GM12878 (cell line): ENCODE results near the gene F13A1. TPM values are rescaled to one million over a fixed set of nuclear protein-coding genes. Genes with fewer than 3 reads are reported as not detected.

Source experiments
- ATAC-seq: fragments of 200-7000 bp; cut with Tn5 transposase; 3 replicates; pipeline ENCODE4 v1.9.1; 2020; ENCODE audit warnings: mild to moderate bottlenecking, moderate library complexity
- BruUV-seq: library from RNA; stranded (reverse); fragments of 400-500 nt; replicated peaks from 2 replicates; lab custom pipeline; 2021; lab: Mats Ljungman, UMichigan
- CTCF ChIA-PET: fragments of 300-600 bp; sonication (Branson Sonifier 250); formaldehyde crosslinking; extraction: SDS; loops from one replicate; lab custom pipeline; 2021; ENCODE audit warnings: inconsistent platforms; lab: Yijun Ruan, JAX
- POLR2A ChIA-PET: fragments of 350-600 bp; formaldehyde crosslinking; extraction: SDS; loops from one replicate; lab custom pipeline; 2021; ENCODE audit warnings: inconsistent platforms; lab: Charles Lee
- RAD21 ChIA-PET: fragments of 300-600 bp; sonication (Branson Sonifier 250); formaldehyde crosslinking; loops from one replicate; lab custom pipeline; 2023; ENCODE audit warnings: antibody characterized with exemption; ENCODE audit not compliant: unreplicated experiment; lab: Charles Lee
- SMC1A ChIA-PET: fragments of 300-600 bp; sonication (Branson Sonifier 250); formaldehyde crosslinking; loops from one replicate; lab custom pipeline; 2023; ENCODE audit not compliant: unreplicated experiment, uncharacterized antibody; lab: Charles Lee
- DNase-seq: peaks from one replicate; pipeline ENCODE4 v3.0.0-alpha.2; 2011; ENCODE audit warnings: low read depth, low spot score
- FAIRE-seq: peaks from 3 replicates; lab custom pipeline; 2011; peaks lifted over from hg19 to GRCh38; lab: Jason Lieb, UNC
- H2AFZ ChIP-seq: 2 replicates; pipeline ENCODE4 v1.6.0; 2011; ENCODE audit warnings: low read depth, low read length, control low read depth; ENCODE audit not compliant: control insufficient read depth
- H3K27ac ChIP-seq: 2 replicates; pipeline ENCODE4 v1.5.1; 2011; ENCODE audit warnings: control low read depth; ENCODE audit not compliant: control insufficient read depth, insufficient read depth
- H3K27me3 ChIP-seq, 2 experiments: replicated peaks in 1 of 2; 2 replicates each; pipeline versions ENCODE4 v1.6.0 to v1.6.1; 2011; ENCODE audit warnings: low read length in 1 of 2; ENCODE audit not compliant: control insufficient read depth in 2 of 2, insufficient read depth in 2 of 2
- H3K36me3 ChIP-seq, 2 experiments: 2 replicates each; pipeline ENCODE4 v1.5.1; 2011; ENCODE audit warnings: low read length in 1 of 2; ENCODE audit not compliant: control insufficient read depth in 2 of 2, insufficient read depth in 2 of 2
- H3K4me1 ChIP-seq: 2 replicates; pipeline ENCODE4 v1.6.1; 2011; ENCODE audit warnings: mild to moderate bottlenecking, low read length, moderate library complexity, mixed read lengths; ENCODE audit not compliant: control insufficient read depth, insufficient read depth
- H3K4me2 ChIP-seq: 2 replicates; pipeline ENCODE4 v1.6.0; 2011; ENCODE audit warnings: control low read depth; ENCODE audit not compliant: control insufficient read depth, insufficient read depth
- H3K4me3 ChIP-seq: fragments of 200-600 bp; sonication (generic); 2 replicates; pipeline ENCODE4 v1.5.1; 2016
- H3K79me2 ChIP-seq: 2 replicates; pipeline ENCODE4 v1.6.0; 2011; ENCODE audit warnings: low read length; ENCODE audit not compliant: control insufficient read depth, insufficient read depth
- H3K9ac ChIP-seq: 2 replicates; pipeline ENCODE4 v1.8.0; 2011; ENCODE audit warnings: low read length, control low read depth, mixed read lengths; ENCODE audit not compliant: control insufficient read depth, insufficient read depth
- H3K9me3 ChIP-seq: replicated peaks from 3 replicates; pipeline ENCODE4 v1.5.1; 2011; ENCODE audit warnings: mild to moderate bottlenecking, low read length; ENCODE audit not compliant: control insufficient read depth, insufficient read depth
- H4K20me1 ChIP-seq: 2 replicates; pipeline ENCODE4 v1.6.0; 2011; ENCODE audit not compliant: control insufficient read depth, insufficient read depth
- CBX3 ChIP-seq: fragments of 200-600 bp; sonication (generic); IDR thresholded peaks from 2 replicates; pipeline ENCODE4 v1.6.1; 2016; ENCODE audit warnings: low read depth, borderline replicate concordance
- CHD4 ChIP-seq: fragments of 200-600 bp; sonication (generic); IDR thresholded peaks from 2 replicates; pipeline ENCODE4 v1.6.1; 2016; ENCODE audit warnings: mild to moderate bottlenecking
- EGR1 ChIP-seq, 2 experiments: IDR thresholded peaks; 1 replicate in 1 of 2; 2 replicates in 1 of 2; pipeline ENCODE4 v1.6.1; 2011 to 2012; ENCODE audit warnings: low read depth in 2 of 2, low read length in 2 of 2, borderline replicate concordance in 1 of 2, mild to moderate bottlenecking in 1 of 2, moderate library complexity in 1 of 2
- IRF4 ChIP-seq: IDR thresholded peaks from 2 replicates; pipeline ENCODE4 v1.6.1; 2011; ENCODE audit warnings: low read depth, low read length
- KLF5 ChIP-seq: fragments of 450-650 bp; IDR thresholded peaks from 2 replicates; pipeline ENCODE4 v1.6.1; 2014; ENCODE audit warnings: mild to moderate bottlenecking; ENCODE audit not compliant: partially characterized antibody
- LARP7 ChIP-seq: fragments of 450-650 bp; IDR thresholded peaks from 2 replicates; pipeline ENCODE4 v1.6.1; 2017; ENCODE audit warnings: mild to moderate bottlenecking
- MEF2B ChIP-seq: fragments of 450-650 bp; IDR thresholded peaks from 2 replicates; pipeline ENCODE4 v1.6.1; 2018; ENCODE audit warnings: mild to moderate bottlenecking, moderate library complexity; ENCODE audit not compliant: partially characterized antibody, poor library complexity, severe bottlenecking
- POLR2AphosphoS2 ChIP-seq: IDR thresholded peaks from 2 replicates; pipeline ENCODE4 v1.6.1; 2011; ENCODE audit warnings: low read depth, mild to moderate bottlenecking, low read length, improper control_type of control experiment, moderate library complexity
- SIN3A ChIP-seq: IDR thresholded peaks from 2 replicates; pipeline ENCODE4 v1.6.1; 2012; ENCODE audit warnings: low read depth, low read length, improper control_type of control experiment
- SRF ChIP-seq, 2 experiments: IDR thresholded peaks; 2 replicates each; pipeline ENCODE4 v1.6.1; 2011; ENCODE audit warnings: low read depth in 2 of 2, low read length in 2 of 2, mild to moderate bottlenecking in 1 of 2, moderate library complexity in 1 of 2
- STAT3 ChIP-seq: IDR thresholded peaks from 2 replicates; pipeline ENCODE4 v1.6.1; 2011; ENCODE audit warnings: low read depth, low read length, improper control_type of control experiment
- SUZ12 ChIP-seq: fragments of 200-600 bp; sonication (generic); IDR thresholded peaks from one replicate; pipeline ENCODE4 v1.6.1; 2018; ENCODE audit warnings: antibody characterized with exemption, mild to moderate bottlenecking; ENCODE audit not compliant: unreplicated experiment
- TCF12 ChIP-seq: IDR thresholded peaks from 2 replicates; pipeline ENCODE4 v1.6.1; 2011; ENCODE audit warnings: low read depth, mild to moderate bottlenecking, low read length
- ZNF274 ChIP-seq: IDR thresholded peaks from one replicate; pipeline ENCODE4 v1.8.0; 2011; ENCODE audit not compliant: insufficient read length, insufficient read depth
- WGBS: methylation state at CpG from one replicate; pipeline ENCODE4 v1.1.6; 2016; ENCODE audit warnings: low lambda C conversion rate; ENCODE audit not compliant: insufficient replicate concordance, insufficient coverage; ENCODE audit errors: missing lambda C conversion rate; 5-methylcytosine and 5-hydroxymethylcytosine counted together
- in situ Hi-C: fragments of 300-500 bp; cut with MboI; formaldehyde crosslinking; loops from 9 replicates; pipeline ENCODE4 v1.14.3; 2018; ENCODE audit warnings: mixed read lengths
- intact Hi-C: fragments of 100-400 bp; cut with micrococcal nuclease; formaldehyde crosslinking; loops from one replicate; pipeline ENCODE4 v1.14.2; 2022; ENCODE audit not compliant: unreplicated experiment
- polyA plus RNA-seq, 11 experiments: library from polyadenylated mRNA; depleted of rRNA in 4 of 11; unstranded in 6 of 11; stranded (reverse) in 5 of 11; fragments of >200 nt; fragmentation: Nextera tagmentation in 4 of 11; fragmentation: Illumina TruSeq in 1 of 11; extraction: Ambion mirVana in 4 of 11; extraction: Trizol in 1 of 11; gene quantifications; 1 replicate in 1 of 11; 2 replicates in 10 of 11; pipeline versions ENCODE4 v1.2.1 to v1.2.3, GENCODE V29; 2011 to 2016; ENCODE audit warnings: inconsistent platforms in 2 of 11, missing spikeins in 2 of 11, low read depth in 1 of 11
- total RNA-seq, 4 experiments: library from RNA; depleted of rRNA in 3 of 4; stranded (reverse); fragments of >200 nt in 3 of 4; fragmentation: Illumina TruSeq in 1 of 4; extraction: Trizol in 1 of 4; gene quantifications; 2 replicates each; pipeline versions ENCODE4 v1.2.1 to v1.2.3, GENCODE V29; 2013 to 2021
- TF ChIP-seq, protein P1 (sequence below): fragments of 450-650 bp; IDR thresholded peaks from 2 replicates; pipeline ENCODE4 v1.6.1; 2017; ENCODE audit warnings: mild to moderate bottlenecking, moderate library complexity

F13A1 gene
- total and polyA plus RNA-seq, 10 of the 15 experiments (the other 5 are each of a cell fraction or from before 2014, with no cell fraction given), result 0.48 to 1.8 (median 1.0) TPM

DNA sequence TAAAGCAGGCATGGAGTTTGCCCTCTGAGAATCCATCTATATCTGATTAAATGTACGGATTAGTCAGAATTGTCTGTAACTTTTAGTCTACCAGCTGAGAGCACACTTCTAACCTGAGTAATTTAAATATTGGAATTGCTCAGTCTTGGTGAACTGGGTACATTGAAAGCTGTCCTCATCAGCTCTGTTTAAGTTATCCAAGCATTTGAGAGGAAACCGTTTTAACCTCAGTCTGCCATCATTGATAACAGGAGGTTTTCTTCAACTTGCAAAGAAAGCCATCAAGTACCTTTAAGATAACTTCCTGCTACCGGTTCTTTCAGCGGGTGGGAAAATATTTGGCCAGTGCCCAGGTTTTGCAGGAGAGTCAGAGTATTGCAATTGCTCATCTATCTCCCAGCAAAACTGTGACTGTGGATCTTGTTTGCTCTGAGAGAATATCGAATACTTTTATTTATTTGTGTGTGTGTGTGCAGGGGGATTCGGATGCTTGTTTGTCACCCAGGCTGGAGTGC lies 31.1 kb upstream of the F13A1 start:
- ChIA-PET POLR2A (no interaction called here), CTCF (interaction anchor here (1.3 kb wide), 1 partner anchor 8 kb away, joined by 3 read pairs; no protein-coding TSS in a partner anchor), RAD21 (interaction anchor here (1.1 kb wide), 1 partner anchor 19 kb away, joined by 3 read pairs; no protein-coding TSS in a partner anchor), SMC1A (interaction anchor here (0.6 to 1.0 kb wide), 2 partner anchors 125 to 378 kb away, joined by 3 read pairs; no protein-coding TSS in a partner anchor)
- TF ChIP-seq KLF5 (no peak), POLR2AphosphoS2 (no peak), STAT3 (no peak)
- no peak overlapping the region for H3K9ac ChIP-seq
- no peaks in the 10 kb centered on the region for H4K20me1 ChIP-seq
- no peak overlapping the region for H3K4me2 ChIP-seq
- H3K9me3 ChIP-seq, result no peaks in the 10 kb centered on the region
- H3K4me3 ChIP-seq, result no peak overlapping the region
- no peaks in the 10 kb centered on the region for H3K4me1 ChIP-seq
- no peaks in the 10 kb centered on the region for H3K27me3 ChIP-seq
- DNase-seq, result no peak
- no peak overlapping the region for H2AFZ ChIP-seq
- in situ Hi-C loops, result no loop called here
- FAIRE-seq, result no peak
- H3K36me3 ChIP-seq, result no peaks in the 10 kb centered on the region
- H3K27ac ChIP-seq, result no peak overlapping the region
- WGBS, result 43% methylated on average over 6 of the region's 6 CpGs
- H3K79me2 ChIP-seq, result no peaks in the 10 kb centered on the region
- BruUV-seq, result no TSS peak
- intact Hi-C loops, result no loop called here
- no peak for ATAC-seq

GRCh38 chr6:6350696-6351095 lies 30.2 kb upstream of the F13A1 start:
- ChIA-PET RAD21 (interaction anchor here (1.1 kb wide), 1 partner anchor 18 kb away, joined by 3 read pairs; no protein-coding TSS in a partner anchor), POLR2A (no interaction called here), CTCF (no interaction called here), SMC1A (interaction anchor here (1.0 kb wide), 1 partner anchor 126 kb away, joined by 3 read pairs; no protein-coding TSS in a partner anchor)
- DNase-seq, result no peak
- H3K9me3 ChIP-seq, result no peaks in the 10 kb centered on the region
- H3K27ac ChIP-seq, result no peak overlapping the region
- no peaks in the 10 kb centered on the region for H3K36me3 ChIP-seq
- ATAC-seq, result no peak
- no peaks in the 10 kb centered on the region for H3K79me2 ChIP-seq
- BruUV-seq, result no TSS peak
- no peak for FAIRE-seq
- intact Hi-C loops (no loop called here), in situ Hi-C loops (no loop called here)
- no peak overlapping the region for H3K9ac ChIP-seq
- no peak overlapping the region for H3K4me2 ChIP-seq
- no peak overlapping the region for H2AFZ ChIP-seq
- no peaks in the 10 kb centered on the region for H3K4me1 ChIP-seq
- H3K27me3 ChIP-seq, result no peaks in the 10 kb centered on the region
- no peaks in the 10 kb centered on the region for H4K20me1 ChIP-seq
- WGBS, result 82% methylated on average over 4 of the region's 4 CpGs
- no peak overlapping the region for H3K4me3 ChIP-seq
- TF ChIP-seq CHD4 (no peak), CBX3 (no peak), LARP7 (no peak), MEF2B (no peak), STAT3 (no peak), SUZ12 (no peak), IRF4 (no peak), ZNF274 (no peak), EGR1 (IDR thresholded peaks at IDR 0.05; ENCODE audit: borderline replicate concordance in 1 of 2, low read depth in 2 of 2, low read length in 2 of 2) (no peak), SRF (IDR thresholded peaks at IDR 0.05; ENCODE audit: low read depth in 2 of 2, low read length in 2 of 2) (no peak), SIN3A (no peak), TCF12 (no peak)
- TF ChIP-seq, protein P1, sequence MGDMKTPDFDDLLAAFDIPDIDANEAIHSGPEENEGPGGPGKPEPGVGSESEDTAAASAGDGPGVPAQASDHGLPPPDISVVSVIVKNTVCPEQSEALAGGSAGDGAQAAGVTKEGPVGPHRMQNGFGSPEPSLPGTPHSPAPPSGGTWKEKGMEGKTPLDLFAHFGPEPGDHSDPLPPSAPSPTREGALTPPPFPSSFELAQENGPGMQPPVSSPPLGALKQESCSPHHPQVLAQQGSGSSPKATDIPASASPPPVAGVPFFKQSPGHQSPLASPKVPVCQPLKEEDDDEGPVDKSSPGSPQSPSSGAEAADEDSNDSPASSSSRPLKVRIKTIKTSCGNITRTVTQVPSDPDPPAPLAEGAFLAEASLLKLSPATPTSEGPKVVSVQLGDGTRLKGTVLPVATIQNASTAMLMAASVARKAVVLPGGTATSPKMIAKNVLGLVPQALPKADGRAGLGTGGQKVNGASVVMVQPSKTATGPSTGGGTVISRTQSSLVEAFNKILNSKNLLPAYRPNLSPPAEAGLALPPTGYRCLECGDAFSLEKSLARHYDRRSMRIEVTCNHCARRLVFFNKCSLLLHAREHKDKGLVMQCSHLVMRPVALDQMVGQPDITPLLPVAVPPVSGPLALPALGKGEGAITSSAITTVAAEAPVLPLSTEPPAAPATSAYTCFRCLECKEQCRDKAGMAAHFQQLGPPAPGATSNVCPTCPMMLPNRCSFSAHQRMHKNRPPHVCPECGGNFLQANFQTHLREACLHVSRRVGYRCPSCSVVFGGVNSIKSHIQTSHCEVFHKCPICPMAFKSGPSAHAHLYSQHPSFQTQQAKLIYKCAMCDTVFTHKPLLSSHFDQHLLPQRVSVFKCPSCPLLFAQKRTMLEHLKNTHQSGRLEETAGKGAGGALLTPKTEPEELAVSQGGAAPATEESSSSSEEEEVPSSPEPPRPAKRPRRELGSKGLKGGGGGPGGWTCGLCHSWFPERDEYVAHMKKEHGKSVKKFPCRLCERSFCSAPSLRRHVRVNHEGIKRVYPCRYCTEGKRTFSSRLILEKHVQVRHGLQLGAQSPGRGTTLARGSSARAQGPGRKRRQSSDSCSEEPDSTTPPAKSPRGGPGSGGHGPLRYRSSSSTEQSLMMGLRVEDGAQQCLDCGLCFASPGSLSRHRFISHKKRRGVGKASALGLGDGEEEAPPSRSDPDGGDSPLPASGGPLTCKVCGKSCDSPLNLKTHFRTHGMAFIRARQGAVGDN, result no peak
